ENCODE data around the gene BANF2. TPM values are rescaled to one million over a fixed set of nuclear protein-coding genes. Genes with fewer than 3 reads are reported as not detected.

The BANF2 gene
- total RNA-seq, 1 experiment from 2014 or later: not detected

DNA sequence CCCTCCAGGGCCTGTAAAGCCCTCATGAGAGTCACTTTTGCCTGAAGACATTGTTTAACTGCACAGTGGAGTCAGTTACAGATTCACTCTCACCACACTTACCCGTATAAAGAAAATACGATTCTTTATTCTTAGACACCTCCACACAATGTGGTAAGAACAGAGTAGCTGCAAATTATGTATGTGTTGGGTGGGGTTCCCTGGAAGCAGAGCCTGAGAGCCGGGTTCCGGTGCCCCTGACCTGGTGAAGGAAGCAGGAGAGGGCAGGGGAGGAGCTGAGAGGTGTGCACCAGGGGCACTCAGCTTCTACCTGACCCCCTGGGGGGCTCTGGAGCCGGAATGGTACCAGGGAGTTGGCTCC lies 11.5 kb downstream of the BANF2 start:
- Mint-ChIP-seq H3K36me3 (ENCODE audit: insufficient read depth in 1 of 3, low read depth in 3 of 3) (no peaks in the 10 kb centered on the region), H3K27me3 (ENCODE audit: low read depth) (peaks cover 2% of the 10 kb centered on the region), H3K4me1 (peaks cover 21% of the 10 kb centered on the region in 2 experiments), H3K9me3 (no peaks in the 10 kb centered on the region), H3K27ac (no peak overlapping the region), H3K4me3 (no peak overlapping the region)
- no peak overlapping the region for H3K18ac ChIP-seq (ENCODE audit: insufficient read length, low read depth, low read length)
- H3K4ac ChIP-seq (ENCODE audit: low read depth, low read length): no peak overlapping the region
- no peak overlapping the region for H3K9ac ChIP-seq (ENCODE audit: extremely low read depth, insufficient read length, low read length)
- no CpG with 5 or more reads among the region's 5 CpGs for WGBS (ENCODE audit: extremely low coverage, insufficient read length, low lambda C conversion rate)
- H2AFZ ChIP-seq (ENCODE audit: low read length): no peak overlapping the region
- H3K23ac ChIP-seq (ENCODE audit: insufficient read length, low read depth, low read length): no peak overlapping the region
- H3K79me2 ChIP-seq (ENCODE audit: insufficient read depth, low read length): no peaks in the 10 kb centered on the region
- peaks cover 2% of the 10 kb centered on the region; the same call in 1 of the 2 replicates for H3K4me1 ChIP-seq (ENCODE audit: insufficient read depth, low read length)
- DNase-seq: no peak
- no peak overlapping the region for H2BK15ac ChIP-seq (ENCODE audit: low read depth, low read length)
- no peaks in the 10 kb centered on the region for H3K79me1 ChIP-seq (ENCODE audit: insufficient read depth, low read depth, low read length, poor library complexity, severe bottlenecking)
- no peak overlapping the region for H2BK5ac ChIP-seq (ENCODE audit: insufficient read length, low read length)
- H2BK120ac ChIP-seq (ENCODE audit: low read depth, low read length, poor library complexity, severe bottlenecking): no peak overlapping the region
- no peak overlapping the region for H2BK20ac ChIP-seq (ENCODE audit: low read depth, low read length, poor library complexity, severe bottlenecking)
- no peak overlapping the region for H2AK5ac ChIP-seq (ENCODE audit: insufficient read length, low read length)
- no peaks in the 10 kb centered on the region for H3K23me2 ChIP-seq (ENCODE audit: insufficient read length, low read depth, low read length, poor library complexity, severe bottlenecking)
- H3K27me3 ChIP-seq (ENCODE audit: insufficient read depth, low read length): no peaks in the 10 kb centered on the region
- H3T11ph ChIP-seq (ENCODE audit: low read length): no peak overlapping the region
- H3K27ac ChIP-seq (ENCODE audit: insufficient read length, low read depth, low read length): no peak overlapping the region
- no peak overlapping the region for H4K8ac ChIP-seq (replicated peaks; ENCODE audit: insufficient read length, low read depth, low read length)
- no peak overlapping the region for H3K14ac ChIP-seq (ENCODE audit: insufficient read depth, low read length)
- H2BK12ac ChIP-seq (ENCODE audit: insufficient read length, low read depth, low read length): no peak overlapping the region
- H4K91ac ChIP-seq (ENCODE audit: insufficient read length, low read depth, low read length): no peak overlapping the region
- TF ChIP-seq, protein P1, sequence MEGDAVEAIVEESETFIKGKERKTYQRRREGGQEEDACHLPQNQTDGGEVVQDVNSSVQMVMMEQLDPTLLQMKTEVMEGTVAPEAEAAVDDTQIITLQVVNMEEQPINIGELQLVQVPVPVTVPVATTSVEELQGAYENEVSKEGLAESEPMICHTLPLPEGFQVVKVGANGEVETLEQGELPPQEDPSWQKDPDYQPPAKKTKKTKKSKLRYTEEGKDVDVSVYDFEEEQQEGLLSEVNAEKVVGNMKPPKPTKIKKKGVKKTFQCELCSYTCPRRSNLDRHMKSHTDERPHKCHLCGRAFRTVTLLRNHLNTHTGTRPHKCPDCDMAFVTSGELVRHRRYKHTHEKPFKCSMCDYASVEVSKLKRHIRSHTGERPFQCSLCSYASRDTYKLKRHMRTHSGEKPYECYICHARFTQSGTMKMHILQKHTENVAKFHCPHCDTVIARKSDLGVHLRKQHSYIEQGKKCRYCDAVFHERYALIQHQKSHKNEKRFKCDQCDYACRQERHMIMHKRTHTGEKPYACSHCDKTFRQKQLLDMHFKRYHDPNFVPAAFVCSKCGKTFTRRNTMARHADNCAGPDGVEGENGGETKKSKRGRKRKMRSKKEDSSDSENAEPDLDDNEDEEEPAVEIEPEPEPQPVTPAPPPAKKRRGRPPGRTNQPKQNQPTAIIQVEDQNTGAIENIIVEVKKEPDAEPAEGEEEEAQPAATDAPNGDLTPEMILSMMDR (conservative IDR thresholded peaks at IDR 0.05): no peak
- H3K4me2 ChIP-seq (ENCODE audit: insufficient read depth, insufficient read length, low read length): no peak overlapping the region
- H3K9me3 ChIP-seq (ENCODE audit: control insufficient read depth, low read depth, low read length): no peaks in the 10 kb centered on the region
- H3K56ac ChIP-seq (ENCODE audit: insufficient read length, low read depth, low read length): no peak overlapping the region
- H4K20me1 ChIP-seq (ENCODE audit: control insufficient read depth, insufficient read depth, insufficient read length): no peaks in the 10 kb centered on the region
- H4K5ac ChIP-seq (ENCODE audit: insufficient read length, low read depth, low read length): no peak overlapping the region
